22Rv1 (cell line): ENCODE data around the gene OGA.

ENCODE experiments used
- CTCF ChIP-seq: fragments of 450-650 bp; IDR thresholded peaks from 2 replicates; pipeline ENCODE4 v1.5.1; 2017; ENCODE audit warnings: mild to moderate bottlenecking
- ZFX ChIP-seq: fragments of 450-650 bp; IDR thresholded peaks from 2 replicates; pipeline ENCODE4 v1.6.1; 2017; ENCODE audit warnings: antibody characterized with exemption, borderline replicate concordance

- TF ChIP-seq CTCF (no peak), ZFX (no peak)
Measured at GRCh38 chr10:101736666-101737065, 81.6 kb downstream of the OGA start.
